Keratinocyte (primary cell): ENCODE data around the gene PPP2R1A.

Source experiments
- CTCF ChIP-seq, 3 experiments: IDR thresholded peaks in 1 of 3; conservative IDR thresholded peaks in 1 of 3; optimal IDR thresholded peaks in 1 of 3; 2 replicates in 2 of 3; 3 replicates in 1 of 3; pipeline versions ENCODE3 to v1.5.1; 2011; ENCODE audit warnings: low read length in 3 of 3, mild to moderate bottlenecking in 3 of 3, moderate library complexity in 2 of 3, control low read depth in 1 of 3, inconsistent platforms in 1 of 3; ENCODE audit not compliant: insufficient read depth in 2 of 3; ENCODE audit errors: extremely low read depth in 1 of 3
- EZH2 ChIP-seq: IDR thresholded peaks from one replicate; pipeline ENCODE4 v1.6.1; 2012; ENCODE audit warnings: inconsistent platforms, mild to moderate bottlenecking, low read length, moderate library complexity

GRCh38 chr19:52142001-52142595, 47.8 kb upstream of the PPP2R1A start:
- TF ChIP-seq CTCF (optimal IDR thresholded peaks at IDR 0.05 in 1 of 3, IDR thresholded peaks at IDR 0.05 in 1 of 3, conservative IDR thresholded peaks at IDR 0.05 in 1 of 3; ENCODE audit: extremely low read depth in 1 of 3, insufficient read depth in 2 of 3, low read length in 3 of 3) (no peak), EZH2 (no peak)
